ENCODE results near the gene NFILZ.
"Not testable (repeated sequence)": the region's sequence is repeated elsewhere in the genome, so short reads cannot be mapped to it uniquely, and the experiment has no call there.

NFILZ gene

DNA sequence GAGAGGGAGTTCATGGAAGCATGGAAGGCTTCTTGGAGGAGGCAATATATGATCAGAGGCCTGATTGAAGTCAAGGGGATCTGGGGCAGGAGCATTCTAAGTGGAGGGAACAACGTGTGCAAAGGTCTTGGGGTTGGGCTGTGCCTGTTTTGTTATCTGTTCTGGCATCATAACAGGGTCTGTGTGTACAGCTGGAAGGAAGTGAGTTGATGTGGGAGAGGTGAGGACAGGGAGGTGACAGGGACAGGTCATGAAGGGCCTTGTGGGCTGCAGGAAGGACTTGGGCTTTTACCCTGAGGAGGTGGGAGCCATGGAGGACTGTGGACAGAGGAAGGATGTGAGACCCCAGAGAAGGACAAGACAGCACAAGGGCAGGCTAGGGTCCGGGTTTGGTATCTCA is 1.2 kb upstream of the NFILZ start:
- no peak overlapping the region for H3K4me3 ChIP-seq (ENCODE audit: low read depth, low read length)
- TF ChIP-seq, protein P1, sequence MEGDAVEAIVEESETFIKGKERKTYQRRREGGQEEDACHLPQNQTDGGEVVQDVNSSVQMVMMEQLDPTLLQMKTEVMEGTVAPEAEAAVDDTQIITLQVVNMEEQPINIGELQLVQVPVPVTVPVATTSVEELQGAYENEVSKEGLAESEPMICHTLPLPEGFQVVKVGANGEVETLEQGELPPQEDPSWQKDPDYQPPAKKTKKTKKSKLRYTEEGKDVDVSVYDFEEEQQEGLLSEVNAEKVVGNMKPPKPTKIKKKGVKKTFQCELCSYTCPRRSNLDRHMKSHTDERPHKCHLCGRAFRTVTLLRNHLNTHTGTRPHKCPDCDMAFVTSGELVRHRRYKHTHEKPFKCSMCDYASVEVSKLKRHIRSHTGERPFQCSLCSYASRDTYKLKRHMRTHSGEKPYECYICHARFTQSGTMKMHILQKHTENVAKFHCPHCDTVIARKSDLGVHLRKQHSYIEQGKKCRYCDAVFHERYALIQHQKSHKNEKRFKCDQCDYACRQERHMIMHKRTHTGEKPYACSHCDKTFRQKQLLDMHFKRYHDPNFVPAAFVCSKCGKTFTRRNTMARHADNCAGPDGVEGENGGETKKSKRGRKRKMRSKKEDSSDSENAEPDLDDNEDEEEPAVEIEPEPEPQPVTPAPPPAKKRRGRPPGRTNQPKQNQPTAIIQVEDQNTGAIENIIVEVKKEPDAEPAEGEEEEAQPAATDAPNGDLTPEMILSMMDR (IDR thresholded peaks at IDR 0.05; ENCODE audit: low read depth, low read length), result no peak
- in situ Hi-C loops (cut with HindIII; ENCODE audit: low sequenced_read_pairs), result no loop called here
- no peak for DNase-seq (ENCODE audit: low read depth, low spot score)

DNA sequence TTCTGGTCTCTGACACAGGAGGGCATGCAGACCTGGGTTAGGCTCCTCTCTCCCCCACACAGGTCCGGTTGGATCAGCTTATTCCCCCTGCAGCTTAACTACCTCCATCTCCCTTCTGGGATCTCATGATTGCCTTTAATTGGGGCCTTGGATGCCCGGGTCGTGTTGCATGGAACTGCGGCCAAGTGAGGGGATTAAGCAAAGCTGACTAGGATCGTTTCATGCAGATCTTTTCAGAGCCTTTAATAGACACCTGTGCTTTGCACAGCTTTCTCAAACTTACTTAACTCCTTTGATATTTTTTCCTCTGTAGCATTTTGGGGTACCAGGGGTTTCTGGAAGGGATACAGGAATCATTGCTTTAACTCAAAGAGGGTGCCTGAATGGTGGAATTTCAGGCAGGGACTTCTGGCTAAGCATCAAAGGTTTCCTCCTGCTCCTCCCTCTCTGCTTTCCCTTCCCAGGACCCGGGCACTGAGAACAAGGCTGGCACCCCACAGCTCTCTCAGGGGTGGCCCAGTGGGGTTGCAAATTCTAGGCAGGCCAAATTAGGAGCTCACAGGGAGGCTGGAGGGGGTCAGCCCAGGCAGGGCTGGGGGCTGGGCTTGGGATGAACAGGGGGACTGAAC is 477 bp downstream of the NFILZ start:
- in situ Hi-C loops (cut with HindIII; ENCODE audit: low sequenced_read_pairs), result no loop called here
- no peak overlapping the region for H3K4me3 ChIP-seq (ENCODE audit: low read depth, low read length)
- DNase-seq (ENCODE audit: low read depth, low spot score), result no peak
- TF ChIP-seq, protein P1 (IDR thresholded peaks at IDR 0.05; ENCODE audit: low read depth, low read length), result no peak

GRCh38 chr19:8631425-8631819 is 989 bp downstream of the NFILZ start:
- DNase-seq (ENCODE audit: low read depth, low spot score), result peak; percentile 94
- H3K4me3 ChIP-seq (ENCODE audit: low read depth, low read length), result no peak overlapping the region
- in situ Hi-C loops (cut with HindIII; ENCODE audit: low sequenced_read_pairs), result no loop called here
- TF ChIP-seq, protein P1 (IDR thresholded peaks at IDR 0.05; ENCODE audit: low read depth, low read length), result no peak

- peak; percentile 52 for DNase-seq (ENCODE audit: low read depth, low spot score)
- in situ Hi-C loops (cut with HindIII; ENCODE audit: low sequenced_read_pairs), result no loop called here
- H3K4me3 ChIP-seq (ENCODE audit: low read depth, low read length), result no peak overlapping the region
- TF ChIP-seq, protein P1 (IDR thresholded peaks at IDR 0.05; ENCODE audit: low read depth, low read length), result no peak
Measured at GRCh38 chr19:8635422-8635821, 5.0 kb downstream of the NFILZ start.

GRCh38 chr19:8637070-8637469 is 6.6 kb downstream of the NFILZ start:
- H3K4me3 ChIP-seq (ENCODE audit: low read depth, low read length); in situ Hi-C loops (cut with HindIII; ENCODE audit: low sequenced_read_pairs): not testable (repeated sequence)
- peak; percentile 44 for DNase-seq (ENCODE audit: low read depth, low spot score)

- H3K4me3 ChIP-seq (ENCODE audit: low read depth, low read length), result no peak overlapping the region
- TF ChIP-seq, protein P1 (IDR thresholded peaks at IDR 0.05; ENCODE audit: low read depth, low read length), result no peak
- in situ Hi-C loops (cut with HindIII; ENCODE audit: low sequenced_read_pairs), result no loop called here
- peak; percentile 76 for DNase-seq (ENCODE audit: low read depth, low spot score)
Measured at GRCh38 chr19:8638078-8638619, 7.7 kb downstream of the NFILZ start.

DNA sequence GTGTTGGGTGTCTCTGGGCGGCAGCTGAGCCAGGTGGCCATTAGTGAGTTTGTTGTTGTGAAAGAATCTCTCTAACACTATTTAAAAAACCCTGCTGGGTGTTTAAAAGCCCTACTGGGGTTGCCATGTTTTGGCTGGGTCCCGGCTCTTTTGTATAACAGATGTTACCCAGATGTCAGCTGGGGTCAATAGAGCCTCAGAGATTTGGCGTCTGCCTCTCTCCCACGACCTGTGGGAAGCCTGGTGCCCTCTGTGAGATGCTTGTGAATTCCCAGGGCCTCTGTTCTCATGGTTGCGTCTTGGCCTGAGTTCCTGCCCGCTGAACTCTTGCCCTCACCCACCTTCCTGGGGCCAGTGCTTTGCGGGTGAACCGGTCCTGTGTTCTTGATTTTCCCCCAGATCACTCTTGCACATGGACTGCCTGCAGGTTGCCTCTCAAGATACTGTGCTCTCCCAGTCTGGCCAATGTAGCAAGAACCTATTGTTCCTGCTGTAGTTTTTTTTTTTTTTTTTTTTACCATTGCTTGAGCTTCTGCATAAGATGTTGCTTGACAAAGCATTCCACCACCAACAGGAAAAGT is 9.5 kb downstream of the NFILZ start:
- in situ Hi-C loops (cut with HindIII; ENCODE audit: low sequenced_read_pairs), result no loop called here
- peak; percentile 45 for DNase-seq (ENCODE audit: low read depth, low spot score)
- H3K4me3 ChIP-seq (ENCODE audit: low read depth, low read length), result no peak overlapping the region
- TF ChIP-seq, protein P1 (IDR thresholded peaks at IDR 0.05; ENCODE audit: low read depth, low read length), result no peak
